ENCODE results near the gene SPRR3.

Gene SPRR3

GRCh38 chr1:153001382-153001781 is at the start of gene SPRR3:
Gene SPRR3 (plus strand): TSS chr1:153001749. CDS start chr1:153003021, 1,272 bp downstream.
- ChIA-PET CTCF (interaction anchor here (0.7 kb wide), 1 partner anchor 75 kb away, joined by 3 read pairs; no protein-coding TSS in a partner anchor), POLR2A (no interaction called here)
- no peak for DNase-seq (ENCODE audit: extremely low spot score)
- TF ChIP-seq SP1 (IDR thresholded peaks at IDR 0.05) (no peak), FOXM1 (IDR thresholded peaks at IDR 0.05; ENCODE audit: borderline replicate concordance) (no peak), ZNF384 (IDR thresholded peaks at IDR 0.05) (no peak), LEF1 (IDR thresholded peaks at IDR 0.05; ENCODE audit: borderline replicate concordance) (no peak), CTBP1 (IDR thresholded peaks at IDR 0.05; ENCODE audit: borderline replicate concordance) (no peak), HDGF (IDR thresholded peaks at IDR 0.05; ENCODE audit: borderline replicate concordance) (no peak), L3MBTL2 (conservative IDR thresholded peaks at IDR 0.05) (no peak), SUZ12 (IDR thresholded peaks at IDR 0.05) (no peak), ARNT (IDR thresholded peaks at IDR 0.05) (no peak), TARDBP (IDR thresholded peaks at IDR 0.05) (no peak), FOXA1 (IDR thresholded peaks at IDR 0.05) (no peak), FOXK2 (IDR thresholded peaks at IDR 0.05) (no peak), BHLHE40 (IDR thresholded peaks at IDR 0.05; ENCODE audit: borderline replicate concordance) (no peak), NFRKB (IDR thresholded peaks at IDR 0.05) (no peak), ELF4 (IDR thresholded peaks at IDR 0.05) (no peak)
- TF ChIP-seq, protein P1, sequence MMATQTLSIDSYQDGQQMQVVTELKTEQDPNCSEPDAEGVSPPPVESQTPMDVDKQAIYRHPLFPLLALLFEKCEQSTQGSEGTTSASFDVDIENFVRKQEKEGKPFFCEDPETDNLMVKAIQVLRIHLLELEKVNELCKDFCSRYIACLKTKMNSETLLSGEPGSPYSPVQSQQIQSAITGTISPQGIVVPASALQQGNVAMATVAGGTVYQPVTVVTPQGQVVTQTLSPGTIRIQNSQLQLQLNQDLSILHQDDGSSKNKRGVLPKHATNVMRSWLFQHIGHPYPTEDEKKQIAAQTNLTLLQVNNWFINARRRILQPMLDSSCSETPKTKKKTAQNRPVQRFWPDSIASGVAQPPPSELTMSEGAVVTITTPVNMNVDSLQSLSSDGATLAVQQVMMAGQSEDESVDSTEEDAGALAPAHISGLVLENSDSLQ (IDR thresholded peaks at IDR 0.05), result no peak

DNA sequence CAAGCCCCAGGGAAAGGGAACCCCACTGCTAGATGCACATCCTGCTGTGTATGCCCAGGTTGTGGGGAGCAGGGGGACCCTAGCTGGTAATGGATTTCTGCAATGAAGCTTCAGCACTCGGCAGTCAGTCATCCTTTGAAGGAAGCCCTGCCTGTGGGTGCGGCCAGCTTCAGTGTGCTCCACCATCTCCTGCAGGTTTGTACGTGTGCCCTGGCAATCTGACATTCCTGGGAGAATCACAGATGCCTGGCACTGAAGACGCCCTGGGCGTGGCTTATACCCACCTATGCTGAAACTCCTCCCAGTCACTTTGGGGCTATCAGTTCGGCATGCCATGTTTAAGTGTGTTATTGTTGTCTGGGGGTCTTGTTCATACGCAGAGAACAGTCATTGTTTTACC is 47.8 kb upstream of the SPRR3 start:
- POLR2A ChIA-PET, result no interaction called here
- no peak for DNase-seq (ENCODE audit: extremely low spot score)
- CTCF ChIA-PET, result no interaction called here
- TF ChIP-seq LEF1 (IDR thresholded peaks at IDR 0.05; ENCODE audit: borderline replicate concordance) (no peak), BHLHE40 (IDR thresholded peaks at IDR 0.05; ENCODE audit: borderline replicate concordance) (no peak), SP1 (IDR thresholded peaks at IDR 0.05) (no peak), HDGF (IDR thresholded peaks at IDR 0.05; ENCODE audit: borderline replicate concordance) (no peak), FOXM1 (IDR thresholded peaks at IDR 0.05; ENCODE audit: borderline replicate concordance) (no peak), FOXK2 (IDR thresholded peaks at IDR 0.05) (no peak), NFRKB (IDR thresholded peaks at IDR 0.05) (no peak), ELF4 (IDR thresholded peaks at IDR 0.05) (no peak), CTBP1 (IDR thresholded peaks at IDR 0.05; ENCODE audit: borderline replicate concordance) (no peak), ZNF384 (IDR thresholded peaks at IDR 0.05) (no peak), SUZ12 (IDR thresholded peaks at IDR 0.05) (no peak)

GRCh38 chr1:152954436-152954835 is 47.1 kb upstream of the SPRR3 start:
- ChIA-PET POLR2A (no interaction called here), CTCF (no interaction called here)
- no peak for DNase-seq (ENCODE audit: extremely low spot score)
- no peak for TF ChIP-seq CTBP1 (IDR thresholded peaks at IDR 0.05; ENCODE audit: borderline replicate concordance)

DNA sequence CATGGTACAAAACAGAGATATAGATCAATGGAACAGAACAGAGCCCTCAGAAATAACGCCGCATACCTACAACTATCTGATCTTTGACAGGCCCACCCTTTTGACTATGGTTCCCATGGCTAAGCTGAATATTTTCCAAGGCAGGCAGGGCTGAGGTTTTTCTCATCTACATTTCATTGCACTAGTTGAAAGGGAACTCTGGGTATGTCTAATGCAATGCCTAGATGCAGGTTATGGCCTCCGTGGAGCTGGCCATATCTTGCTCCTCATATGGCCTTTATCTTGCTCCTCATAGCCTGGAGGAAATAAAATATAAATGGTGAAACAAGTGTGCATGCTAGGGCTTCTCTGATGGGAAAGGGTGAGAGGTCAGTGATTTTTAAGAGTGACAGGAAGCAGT is 44.0 kb upstream of the SPRR3 start:
- ChIA-PET POLR2A (no interaction called here), CTCF (no interaction called here)
- DNase-seq (ENCODE audit: extremely low spot score), result no peak
- TF ChIP-seq ELF4 (IDR thresholded peaks at IDR 0.05) (no peak), SUZ12 (IDR thresholded peaks at IDR 0.05) (no peak), SP1 (IDR thresholded peaks at IDR 0.05) (no peak), NFRKB (IDR thresholded peaks at IDR 0.05) (no peak), L3MBTL2 (conservative IDR thresholded peaks at IDR 0.05) (no peak), FOXM1 (IDR thresholded peaks at IDR 0.05; ENCODE audit: borderline replicate concordance) (no peak), FOXK2 (IDR thresholded peaks at IDR 0.05) (no peak)
- TF ChIP-seq, protein P1 (IDR thresholded peaks at IDR 0.05), result no peak

DNA sequence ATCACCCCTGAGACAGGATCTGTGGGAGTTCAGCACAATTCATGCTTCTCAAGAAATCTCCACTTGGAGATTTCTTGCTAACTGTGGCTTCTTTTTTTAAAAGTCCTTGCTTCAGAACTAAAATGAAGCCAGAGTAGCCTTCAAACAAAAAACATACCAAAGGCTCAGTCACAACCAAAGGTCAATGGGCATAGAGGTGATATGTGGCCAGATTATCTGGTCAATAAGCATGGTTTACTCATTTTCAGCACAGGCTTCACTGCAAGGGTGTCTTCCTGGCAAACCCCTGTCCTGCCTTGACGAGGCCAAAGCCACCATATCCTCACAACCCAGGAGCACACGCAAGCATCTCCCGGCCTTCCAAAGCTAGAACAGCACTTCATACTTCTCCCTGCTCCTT is 42.3 kb upstream of the SPRR3 start:
- POLR2A ChIA-PET, result no interaction called here

GRCh38 chr1:152959801-152960451 is 41.6 kb upstream of the SPRR3 start:
- ChIA-PET POLR2A (no interaction called here), CTCF (no interaction called here)
- TF ChIP-seq L3MBTL2 (conservative IDR thresholded peaks at IDR 0.05) (no peak), ELF4 (IDR thresholded peaks at IDR 0.05) (no peak), NFRKB (IDR thresholded peaks at IDR 0.05) (no peak), FOXA1 (IDR thresholded peaks at IDR 0.05) (no peak), SUZ12 (IDR thresholded peaks at IDR 0.05) (no peak), BHLHE40 (IDR thresholded peaks at IDR 0.05; ENCODE audit: borderline replicate concordance) (no peak), CTBP1 (IDR thresholded peaks at IDR 0.05; ENCODE audit: borderline replicate concordance) (no peak), LEF1 (IDR thresholded peaks at IDR 0.05; ENCODE audit: borderline replicate concordance) (no peak), FOXK2 (IDR thresholded peaks at IDR 0.05) (no peak), SP1 (IDR thresholded peaks at IDR 0.05) (no peak), FOXM1 (IDR thresholded peaks at IDR 0.05; ENCODE audit: borderline replicate concordance) (no peak), TARDBP (IDR thresholded peaks at IDR 0.05) (no peak)
- DNase-seq (ENCODE audit: extremely low spot score), result no peak

More for the DNA sequence above, 42.3 kb upstream of the SPRR3 start:
- CTCF ChIA-PET, result no interaction called here
- TF ChIP-seq FOXK2 (IDR thresholded peaks at IDR 0.05), result no peak
- TF ChIP-seq SUZ12 (IDR thresholded peaks at IDR 0.05), result no peak
- no peak for TF ChIP-seq ARNT (IDR thresholded peaks at IDR 0.05)
- TF ChIP-seq ZNF384 (IDR thresholded peaks at IDR 0.05), result no peak
- no peak for TF ChIP-seq FOXA1 (IDR thresholded peaks at IDR 0.05)
- TF ChIP-seq CTBP1 (IDR thresholded peaks at IDR 0.05; ENCODE audit: borderline replicate concordance), result no peak
- no peak for TF ChIP-seq ELF4 (IDR thresholded peaks at IDR 0.05)
- TF ChIP-seq LEF1 (IDR thresholded peaks at IDR 0.05; ENCODE audit: borderline replicate concordance), result no peak
- TF ChIP-seq TARDBP (IDR thresholded peaks at IDR 0.05), result no peak
- no peak for TF ChIP-seq BHLHE40 (IDR thresholded peaks at IDR 0.05; ENCODE audit: borderline replicate concordance)
- no peak for TF ChIP-seq SP1 (IDR thresholded peaks at IDR 0.05)
- no peak for TF ChIP-seq FOXM1 (IDR thresholded peaks at IDR 0.05; ENCODE audit: borderline replicate concordance)
- no peak for TF ChIP-seq NFRKB (IDR thresholded peaks at IDR 0.05)
- no peak for TF ChIP-seq HDGF (IDR thresholded peaks at IDR 0.05; ENCODE audit: borderline replicate concordance)
- no peak for DNase-seq (ENCODE audit: extremely low spot score)
